Medulla oblongata (tissue), 1 donor: ENCODE measurements around the gene ZNHIT2.

Experiments used
- DNase-seq: peaks from one replicate; pipeline ENCODE4 v3.0.0-alpha.2; 2015; ENCODE audit errors: extremely low spot score

Gene ZNHIT2

GRCh38 chr11:65134240-65134951, 16.9 kb upstream of the ZNHIT2 start, which contains the start of gene SYVN1:
Gene SYVN1, minus strand, starts transcription at chr11:65134519. Its CDS starts 918 bp downstream, at chr11:65133601.
- peak; percentile 95 for DNase-seq

- DNase-seq: no peak
Observed at GRCh38 chr11:65133724-65134123, 16.2 kb upstream of the ZNHIT2 start.

- DNase-seq: no peak
Observed at GRCh38 chr11:65132988-65133700, 15.6 kb upstream of the ZNHIT2 start.

- DNase-seq: no peak
Observed at GRCh38 chr11:65132238-65132987, 14.9 kb upstream of the ZNHIT2 start.

GRCh38 chr11:65131895-65132237, 14.4 kb upstream of the ZNHIT2 start:
- no peak for DNase-seq

GRCh38 chr11:65131417-65131776, 13.9 kb upstream of the ZNHIT2 start:
- no peak for DNase-seq

- DNase-seq: no peak
Observed at GRCh38 chr11:65130631-65131416, 13.3 kb upstream of the ZNHIT2 start.

GRCh38 chr11:65129649-65130441, 12.3 kb upstream of the ZNHIT2 start:
- no peak for DNase-seq

GRCh38 chr11:65128182-65129145, 11.0 kb upstream of the ZNHIT2 start:
- DNase-seq: no peak

- DNase-seq: no peak
Observed at GRCh38 chr11:65127473-65128181, 10.1 kb upstream of the ZNHIT2 start.

- DNase-seq: no peak
Observed at GRCh38 chr11:65126624-65127274, 9.2 kb upstream of the ZNHIT2 start.

- DNase-seq: no peak
Observed at GRCh38 chr11:65125197-65126056, 7.9 kb upstream of the ZNHIT2 start.

GRCh38 chr11:65124480-65125196, 7.1 kb upstream of the ZNHIT2 start:
- DNase-seq: no peak

- peak; percentile 96 for DNase-seq
Observed at GRCh38 chr11:65121865-65122696, 4.6 kb upstream of the ZNHIT2 start, which contains the start of the genes FAU and MRPL49. Gene FAU, minus strand, starts transcription at chr11:65122134. Its CDS starts 321 bp downstream, at chr11:65121813. Gene MRPL49, plus strand, starts transcription at chr11:65122321. Its CDS starts 26 bp downstream, at chr11:65122347.

GRCh38 chr11:65121447-65121864, 4.0 kb upstream of the ZNHIT2 start:
- no peak for DNase-seq

GRCh38 chr11:65120831-65121230, 3.3 kb upstream of the ZNHIT2 start:
- no peak for DNase-seq
